SK-N-SH (cell line): ENCODE measurements around the gene PCSK9. TPM values are rescaled to one million over a fixed set of nuclear protein-coding genes. Genes with fewer than 3 reads are reported as not detected.

ENCODE experiments used
- CTCF ChIA-PET: fragments of 300-600, 350-600 bp; formaldehyde crosslinking; extraction: SDS; loops from one replicate; lab custom pipeline; 2021; lab: Yijun Ruan, JAX
- POLR2A ChIA-PET: fragments of 350-600 bp; sonication (Branson Sonifier 250); formaldehyde crosslinking; extraction: SDS; loops from one replicate; lab custom pipeline; 2020; ENCODE audit warnings: antibody characterized with exemption, inconsistent platforms; lab: Yijun Ruan, JAX
- DNase-seq: peaks from one replicate; pipeline ENCODE4 v3.0.0; 2012
- H2AFZ ChIP-seq: fragments of 200-600 bp; sonication (generic); 2 replicates; pipeline ENCODE4 v1.8.1; 2016; ENCODE audit warnings: antibody characterized with exemption, mild to moderate bottlenecking, low read depth
- H3F3A ChIP-seq: fragments of 200-600 bp; sonication (generic); replicated peaks from 2 replicates; pipeline ENCODE3; 2016; ENCODE audit warnings: antibody characterized with exemption, mild to moderate bottlenecking; ENCODE audit not compliant: insufficient read depth
- H3K27ac ChIP-seq, 2 experiments: fragments of 200-500 bp in 1 of 2; fragments of 200-600 bp in 1 of 2; sonication (Bioruptor generic) in 1 of 2; sonication (generic), shearing (Covaris generic) in 1 of 2; 2 replicates each; pipeline versions ENCODE4 v1.5.1 to v1.6.1; 2014 to 2016; ENCODE audit warnings: low read depth in 2 of 2, inconsistent platforms in 1 of 2, low read length in 1 of 2, mild to moderate bottlenecking in 1 of 2, mixed read lengths in 1 of 2
- H3K27me3 ChIP-seq: fragments of 200-600 bp; sonication (generic), shearing (Covaris generic); 2 replicates; pipeline ENCODE4 v1.6.1; 2016; ENCODE audit warnings: mixed run types; ENCODE audit not compliant: insufficient read depth
- H3K36me3 ChIP-seq, 2 experiments: fragments of 200-500 bp in 1 of 2; fragments of 200-600 bp in 1 of 2; sonication (Bioruptor generic) in 1 of 2; sonication (generic) in 1 of 2; replicated peaks in 1 of 2; 2 replicates each; pipeline versions ENCODE3 to v1.5.1; 2014 to 2016; ENCODE audit warnings: low read length in 1 of 2, mild to moderate bottlenecking in 1 of 2; ENCODE audit not compliant: insufficient read depth in 2 of 2, control insufficient read depth in 1 of 2
- H3K4me1 ChIP-seq, 2 experiments: fragments of 200-500 bp in 1 of 2; fragments of 200-600 bp in 1 of 2; sonication (Bioruptor generic) in 1 of 2; sonication (generic), shearing (Covaris generic) in 1 of 2; 2 replicates each; pipeline versions ENCODE4 v1.5.1 to v1.6.1; 2014 to 2016; ENCODE audit warnings: low read depth in 1 of 2, low read length in 1 of 2, mixed run types in 1 of 2; ENCODE audit not compliant: insufficient read depth in 2 of 2, control insufficient read depth in 1 of 2
- H3K4me2 ChIP-seq: fragments of 200-600 bp; sonication (generic), shearing (Covaris generic); 2 replicates; pipeline ENCODE4 v1.6.1; 2017; ENCODE audit warnings: mixed run types
- H3K4me3 ChIP-seq, 2 experiments: fragments of 200-500 bp in 1 of 2; fragments of 200-600 bp in 1 of 2; sonication (Bioruptor generic) in 1 of 2; sonication (generic), shearing (Covaris generic) in 1 of 2; 2 replicates each; pipeline versions ENCODE4 v1.5.1 to v1.8.1; 2014 to 2016; ENCODE audit warnings: low read depth in 2 of 2, inconsistent platforms in 1 of 2, low read length in 1 of 2, mild to moderate bottlenecking in 1 of 2, mixed read lengths in 1 of 2, moderate library complexity in 1 of 2
- H3K79me2 ChIP-seq: fragments of 200-600 bp; sonication (generic); 2 replicates; pipeline ENCODE4 v1.8.1; 2017; ENCODE audit warnings: mild to moderate bottlenecking; ENCODE audit not compliant: insufficient read depth
- H3K9ac ChIP-seq: fragments of 200-600 bp; sonication (generic); 2 replicates; pipeline ENCODE4 v1.6.1; 2017; ENCODE audit warnings: mixed run types
- H3K9me2 ChIP-seq: fragments of 200-600 bp; sonication (generic); 2 replicates; pipeline ENCODE4 v1.6.1; 2017; ENCODE audit warnings: mixed run types
- H3K9me3 ChIP-seq: fragments of 200-600 bp; sonication (generic); 2 replicates; pipeline ENCODE4 v1.6.1; 2017; ENCODE audit warnings: mixed run types, mild to moderate bottlenecking, moderate library complexity
- H4K20me1 ChIP-seq: fragments of 200-600 bp; sonication (generic); 2 replicates; pipeline ENCODE4 v1.6.1; 2017; ENCODE audit warnings: mild to moderate bottlenecking, mixed run types; ENCODE audit not compliant: insufficient read depth
- ELF1 ChIP-seq: IDR thresholded peaks from 2 replicates; pipeline ENCODE4 v1.4.0; 2012
- EP300 ChIP-seq, 2 experiments: IDR thresholded peaks; 2 replicates each; pipeline versions ENCODE4 v1.4.0 to v1.6.1; 2012; ENCODE audit warnings: borderline replicate concordance in 1 of 2, low read depth in 1 of 2, low read length in 1 of 2
- FOSL2 ChIP-seq: IDR thresholded peaks from 2 replicates; pipeline ENCODE4 v1.4.0; 2012; ENCODE audit warnings: low read depth, mild to moderate bottlenecking, moderate library complexity, borderline replicate concordance
- FOXJ3 ChIP-seq: sonication (generic); formaldehyde crosslinking; IDR thresholded peaks from 2 replicates; pipeline ENCODE4 v1.5.1; 2020; ENCODE audit warnings: mild to moderate bottlenecking, missing genetic modification reagents
- FOXM1 ChIP-seq: IDR thresholded peaks from 2 replicates; pipeline ENCODE4 v1.4.0; 2012; ENCODE audit warnings: low read depth, mild to moderate bottlenecking
- GATA2 ChIP-seq: sonication (generic); formaldehyde crosslinking; IDR thresholded peaks from 2 replicates; pipeline ENCODE4 v1.5.0; 2020; ENCODE audit warnings: mild to moderate bottlenecking, missing genetic modification reagents
- MEF2A ChIP-seq: IDR thresholded peaks from 2 replicates; pipeline ENCODE4 v1.4.0; 2012; ENCODE audit warnings: low read depth, borderline replicate concordance
- MXI1 ChIP-seq: IDR thresholded peaks from 2 replicates; pipeline ENCODE4 v1.6.1; 2012; ENCODE audit warnings: mild to moderate bottlenecking, low read depth, low read length, improper control_type of control experiment
- NFIC ChIP-seq: IDR thresholded peaks from 2 replicates; pipeline ENCODE4 v1.4.0; 2012; ENCODE audit warnings: borderline replicate concordance
- NRF1 ChIP-seq: IDR thresholded peaks from 2 replicates; pipeline ENCODE4 v1.6.1; 2012; ENCODE audit warnings: low read depth, mild to moderate bottlenecking, low read length
- PBX3 ChIP-seq: IDR thresholded peaks from 2 replicates; pipeline ENCODE4; 2012
- POLR2AphosphoS5 ChIP-seq: IDR thresholded peaks from 2 replicates; pipeline ENCODE4 v1.6.1; 2012; ENCODE audit warnings: low read depth, low read length
- REST ChIP-seq: IDR thresholded peaks from 2 replicates; pipeline ENCODE4 v1.6.1; 2012; ENCODE audit warnings: mild to moderate bottlenecking, low read depth, low read length, moderate library complexity
- RXRA ChIP-seq: IDR thresholded peaks from 2 replicates; pipeline ENCODE4 v1.4.0; 2012; ENCODE audit warnings: low read depth, mild to moderate bottlenecking, borderline replicate concordance
- SIN3A ChIP-seq: IDR thresholded peaks from 2 replicates; pipeline ENCODE4 v1.6.1; 2012; ENCODE audit warnings: low read depth, mild to moderate bottlenecking, low read length, moderate library complexity, borderline replicate concordance
- SMC3 ChIP-seq: IDR thresholded peaks from 2 replicates; pipeline ENCODE4 v1.6.1; 2012; ENCODE audit warnings: low read depth, low read length, improper control_type of control experiment
- TAF1 ChIP-seq: IDR thresholded peaks from 2 replicates; pipeline ENCODE4 v1.6.1; 2012; ENCODE audit warnings: low read depth, mild to moderate bottlenecking, low read length, moderate library complexity, borderline replicate concordance
- TCF12 ChIP-seq: IDR thresholded peaks from 2 replicates; pipeline ENCODE4 v1.4.0; 2012
- TEAD4 ChIP-seq: IDR thresholded peaks from 2 replicates; pipeline ENCODE4 v1.4.0; 2012; ENCODE audit warnings: mild to moderate bottlenecking, borderline replicate concordance; ENCODE audit not compliant: insufficient read depth
- USF2 ChIP-seq: fragments of 150-350 bp; IDR thresholded peaks from 2 replicates; pipeline ENCODE4 v1.6.1; 2017; ENCODE audit warnings: antibody characterized with exemption, low read length, low read depth, borderline replicate concordance
- WGBS: methylation state at CpG from one replicate; pipeline ENCODE4 v1.1.6; 2017; ENCODE audit warnings: low lambda C conversion rate; 5-methylcytosine and 5-hydroxymethylcytosine counted together
- polyA plus RNA-seq, 3 experiments: library from polyadenylated mRNA; depleted of rRNA; stranded (reverse); fragments of >200 nt; gene quantifications; 2 replicates each; pipeline ENCODE4 v1.2.3, GENCODE V29; 2012
- TF ChIP-seq, protein P1 (sequence below): IDR thresholded peaks from 2 replicates; pipeline ENCODE4 v1.4.0; 2012; ENCODE audit warnings: low read depth, borderline replicate concordance
- TF ChIP-seq, protein P2 (sequence below): IDR thresholded peaks from 2 replicates; pipeline ENCODE4 v1.4.0; 2012; ENCODE audit warnings: low read depth

The PCSK9 gene
- polyA plus RNA-seq, 1 of the 3 experiments (the other 2 are of a cell fraction), result 0.02 TPM

GRCh38 chr1:54990916-54991315 lies 48.4 kb upstream of the PCSK9 start:
- Histone ChIP-seq H3K4me1 (peaks cover 0 to 11% of the 10 kb centered on the region in 2 experiments; a peak in 1 of 4 replicates), H3K27me3 (no peaks in the 10 kb centered on the region), H3K36me3 (no peaks in the 10 kb centered on the region), H4K20me1 (no peaks in the 10 kb centered on the region), H3K9ac (no peak overlapping the region), H3K9me2 (no peaks in the 10 kb centered on the region), H3K9me3 (no peaks in the 10 kb centered on the region), H3K79me2 (no peaks in the 10 kb centered on the region), H2AFZ (no peak overlapping the region), H3K4me2 (no peak overlapping the region), H3F3A (no peaks in the 10 kb centered on the region), H3K4me3 (no peak overlapping the region), H3K27ac (no peak overlapping the region)
- ChIA-PET POLR2A (interaction anchor here (1.4 kb wide), 1 partner anchor 40 kb away, joined by 3 read pairs; no protein-coding TSS in a partner anchor), CTCF (interaction anchor here (3.0 to 11.0 kb wide), 3 partner anchors 31 to 47 kb away, joined by 13 to 123 read pairs (median 80); no protein-coding TSS in a partner anchor)
- no peak for DNase-seq
- 60% methylated on average over 1 of the region's 4 CpGs for WGBS
- TF ChIP-seq TCF12, result no peak
- no peak for TF ChIP-seq MEF2A
- no peak for TF ChIP-seq FOXM1
- TF ChIP-seq, protein P1, sequence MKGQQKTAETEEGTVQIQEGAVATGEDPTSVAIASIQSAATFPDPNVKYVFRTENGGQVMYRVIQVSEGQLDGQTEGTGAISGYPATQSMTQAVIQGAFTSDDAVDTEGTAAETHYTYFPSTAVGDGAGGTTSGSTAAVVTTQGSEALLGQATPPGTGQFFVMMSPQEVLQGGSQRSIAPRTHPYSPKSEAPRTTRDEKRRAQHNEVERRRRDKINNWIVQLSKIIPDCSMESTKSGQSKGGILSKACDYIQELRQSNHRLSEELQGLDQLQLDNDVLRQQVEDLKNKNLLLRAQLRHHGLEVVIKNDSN, result no peak
- no peak for TF ChIP-seq EP300 (IDR thresholded peaks at IDR 0.05; ENCODE audit: borderline replicate concordance in 1 of 2, low read depth in 1 of 2, low read length in 1 of 2)
- TF ChIP-seq MXI1, result no peak
- TF ChIP-seq POLR2AphosphoS5, result no peak
- no peak for TF ChIP-seq SMC3
- TF ChIP-seq NRF1, result no peak
- TF ChIP-seq TEAD4, result no peak
- no peak for TF ChIP-seq SIN3A
- TF ChIP-seq RXRA, result no peak
- TF ChIP-seq FOSL2, result no peak

- ChIA-PET CTCF (interaction anchor here (3.0 to 11.0 kb wide), 3 partner anchors 30 to 48 kb away, joined by 13 to 123 read pairs (median 80); no protein-coding TSS in a partner anchor), POLR2A (interaction anchor here (1.4 kb wide), 1 partner anchor 41 kb away, joined by 3 read pairs; no protein-coding TSS in a partner anchor)
- Histone ChIP-seq H3K9ac (no peak overlapping the region), H3K4me1 (peaks cover 0 to 14% of the 10 kb centered on the region in 2 experiments; a peak in 1 of 4 replicates), H4K20me1 (no peaks in the 10 kb centered on the region), H3K9me2 (no peaks in the 10 kb centered on the region), H3K9me3 (no peaks in the 10 kb centered on the region), H3K27me3 (no peaks in the 10 kb centered on the region), H3K79me2 (no peaks in the 10 kb centered on the region), H3K4me3 (no peak overlapping the region), H3K27ac (no peak overlapping the region), H3K36me3 (no peaks in the 10 kb centered on the region), H2AFZ (no peak overlapping the region), H3F3A (no peaks in the 10 kb centered on the region), H3K4me2 (no peak overlapping the region)
- 71% methylated on average over 9 of the region's 12 CpGs for WGBS
- TF ChIP-seq USF2, result no peak
- TF ChIP-seq ELF1, result no peak
- TF ChIP-seq TAF1, result no peak
- TF ChIP-seq, protein P2, sequence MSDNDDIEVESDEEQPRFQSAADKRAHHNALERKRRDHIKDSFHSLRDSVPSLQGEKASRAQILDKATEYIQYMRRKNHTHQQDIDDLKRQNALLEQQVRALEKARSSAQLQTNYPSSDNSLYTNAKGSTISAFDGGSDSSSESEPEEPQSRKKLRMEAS, result no peak
- TF ChIP-seq REST, result no peak
- TF ChIP-seq FOXJ3 (CRISPR knock-in tag), result no peak
- no peak for TF ChIP-seq TEAD4
- no peak for TF ChIP-seq NFIC
- no peak for TF ChIP-seq MXI1
- TF ChIP-seq GATA2 (CRISPR knock-in tag), result no peak
- no peak for TF ChIP-seq FOSL2
- no peak for TF ChIP-seq PBX3
- no peak for DNase-seq
These were observed 47.4 kb upstream of the PCSK9 start for GRCh38 chr1:54991939-54992338.
